Trophoblast cell (in vitro differentiated cells and primary cell): ENCODE results near the gene MYRF.
A peak's percentile ranks its signal among the peaks of the same experiment; 100 is the strongest.

Experiments used
- DNase-seq, 2 donors: peaks; one replicate each; pipeline ENCODE4 v3.0.0-alpha.2; 2016
- H2AFZ ChIP-seq: 2 replicates; pipeline ENCODE4 v1.6.1; 2013; ENCODE audit warnings: low read length, moderate library complexity, mild to moderate bottlenecking; ENCODE audit not compliant: insufficient read depth, poor library complexity
- H2AK5ac ChIP-seq: 2 replicates; pipeline ENCODE4 v1.6.1; 2013; ENCODE audit warnings: mild to moderate bottlenecking, low read length
- H2BK120ac ChIP-seq: 2 replicates; pipeline ENCODE4 v1.6.1; 2013; ENCODE audit warnings: low read length, mild to moderate bottlenecking, moderate library complexity; ENCODE audit not compliant: insufficient read depth, poor library complexity
- H2BK12ac ChIP-seq: 2 replicates; pipeline ENCODE4 v1.6.1; 2013; ENCODE audit warnings: mild to moderate bottlenecking, low read length, moderate library complexity
- H2BK5ac ChIP-seq: 2 replicates; pipeline ENCODE4 v1.6.1; 2013; ENCODE audit warnings: low read length, low read depth, moderate library complexity, mild to moderate bottlenecking; ENCODE audit not compliant: poor library complexity
- H3K14ac ChIP-seq: 2 replicates; pipeline ENCODE4 v1.6.1; 2013; ENCODE audit warnings: mild to moderate bottlenecking, low read length
- H3K18ac ChIP-seq: 2 replicates; pipeline ENCODE4 v1.6.1; 2013; ENCODE audit warnings: mild to moderate bottlenecking, low read length
- H3K23ac ChIP-seq: 2 replicates; pipeline ENCODE4 v1.6.1; 2013; ENCODE audit warnings: low read length
- H3K27ac ChIP-seq: 2 replicates; pipeline ENCODE4 v1.5.1; 2013; ENCODE audit warnings: low read depth, mild to moderate bottlenecking, inconsistent platforms, low read length, moderate library complexity
- H3K27me3 ChIP-seq: 2 replicates; pipeline ENCODE4 v1.6.1; 2013; ENCODE audit warnings: inconsistent platforms, mild to moderate bottlenecking, low read length, moderate library complexity; ENCODE audit not compliant: insufficient read depth
- H3K36me3 ChIP-seq, 2 experiments: 1 replicate in 1 of 2; 2 replicates in 1 of 2; pipeline ENCODE4 v1.6.1; 2013; ENCODE audit warnings: low read length in 2 of 2, mild to moderate bottlenecking in 2 of 2, moderate library complexity in 1 of 2; ENCODE audit not compliant: insufficient read depth in 2 of 2, control insufficient read depth in 1 of 2
- H3K4ac ChIP-seq: 2 replicates; pipeline ENCODE4 v1.6.1; 2013; ENCODE audit warnings: low read depth, mild to moderate bottlenecking, low read length, moderate library complexity
- H3K4me1 ChIP-seq, 2 experiments: 1 replicate in 1 of 2; 2 replicates in 1 of 2; pipeline ENCODE4 v1.6.1; 2013; ENCODE audit warnings: low read length in 2 of 2, mild to moderate bottlenecking in 2 of 2, moderate library complexity in 1 of 2; ENCODE audit not compliant: insufficient read depth in 2 of 2, control insufficient read depth in 1 of 2
- H3K4me2 ChIP-seq: 2 replicates; pipeline ENCODE4 v1.6.1; 2013; ENCODE audit warnings: inconsistent platforms, mild to moderate bottlenecking, low read length, moderate library complexity
- H3K4me3 ChIP-seq: 2 replicates; pipeline ENCODE4 v1.5.1; 2013; ENCODE audit warnings: mild to moderate bottlenecking, low read depth, low read length, inconsistent platforms
- H3K79me1 ChIP-seq: one replicate; pipeline ENCODE4 v1.6.1; 2013; ENCODE audit warnings: low read length
- H3K79me2 ChIP-seq: 2 replicates; pipeline ENCODE4 v1.6.1; 2013; ENCODE audit warnings: low read length, mild to moderate bottlenecking; ENCODE audit not compliant: control insufficient read depth, insufficient read depth, poor library complexity
- H3K9ac ChIP-seq: 2 replicates; pipeline ENCODE4 v1.6.1; 2013; ENCODE audit warnings: mild to moderate bottlenecking, low read length
- H3K9me3 ChIP-seq: 2 replicates; pipeline ENCODE4 v1.6.1; 2013; ENCODE audit warnings: low read depth, mild to moderate bottlenecking, control low read depth, inconsistent platforms, low read length; ENCODE audit not compliant: insufficient read depth
- H4K12ac ChIP-seq: 2 replicates; pipeline ENCODE4 v1.6.1; 2013; ENCODE audit warnings: low read depth, mild to moderate bottlenecking, low read length, moderate library complexity
- H4K8ac ChIP-seq: 2 replicates; pipeline ENCODE4 v1.6.1; 2013; ENCODE audit warnings: low read depth, mild to moderate bottlenecking, low read length, moderate library complexity
- H4K91ac ChIP-seq: one replicate; pipeline ENCODE4 v1.6.1; 2013; ENCODE audit warnings: low read depth, mild to moderate bottlenecking, low read length, moderate library complexity
- WGBS: extraction: QIAGEN DNeasy Blood & Tissue Kit; methylation state at CpG from one replicate; pipeline ENCODE4 v1.1.7; 2013; ENCODE audit warnings: missing lambda C conversion rate; ENCODE audit not compliant: insufficient read length, insufficient coverage; ENCODE audit errors: extremely low coverage; 5-methylcytosine and 5-hydroxymethylcytosine counted together

Gene MYRF

DNA sequence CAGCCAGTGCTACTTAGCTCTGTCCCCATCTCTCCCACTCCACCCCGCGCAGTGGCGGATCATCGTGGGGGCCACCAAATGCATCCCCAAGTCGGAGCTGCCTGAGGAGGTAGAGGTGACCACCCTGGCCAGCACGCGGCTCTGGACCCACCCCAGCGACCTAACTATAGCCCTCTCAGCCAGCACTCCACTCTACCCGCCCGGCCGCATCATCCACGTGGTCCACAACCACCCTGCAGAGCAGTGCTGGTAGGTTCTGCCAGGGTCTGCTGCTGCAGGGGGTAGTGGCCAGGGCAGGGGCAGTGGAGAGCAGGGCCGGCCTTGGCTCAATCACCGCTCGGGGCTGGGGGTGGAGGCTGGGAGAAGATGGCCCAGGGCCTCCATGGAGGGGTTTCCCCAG, 13.0 kb upstream of the MYRF start:
- no peaks in the 10 kb centered on the region for H3K79me1 ChIP-seq
- H3K79me2 ChIP-seq: no peaks in the 10 kb centered on the region
- no peak overlapping the region for H2AK5ac ChIP-seq
- no peak overlapping the region for H3K4me2 ChIP-seq
- H3K27ac ChIP-seq: no peak overlapping the region
- no peak overlapping the region for H2BK5ac ChIP-seq
- H3K27me3 ChIP-seq: no peaks in the 10 kb centered on the region
- no peak overlapping the region for H3K23ac ChIP-seq
- H3K14ac ChIP-seq: no peak overlapping the region
- no CpG with 5 or more reads among the region's 15 CpGs for WGBS
- H3K4me1 ChIP-seq: peaks cover 0 to 2% of the 10 kb centered on the region in 2 experiments
- no peak overlapping the region for H3K4ac ChIP-seq
- H4K91ac ChIP-seq: no peak overlapping the region
- no peak overlapping the region for H3K18ac ChIP-seq
- no peak overlapping the region for H3K9ac ChIP-seq
- no peak overlapping the region for H4K8ac ChIP-seq
- no peak overlapping the region for H2AFZ ChIP-seq
- no peak overlapping the region for H2BK120ac ChIP-seq
- H4K12ac ChIP-seq: no peak overlapping the region
- no peak overlapping the region for H3K4me3 ChIP-seq
- peaks cover 0 to 14% of the 10 kb centered on the region in 2 experiments for H3K36me3 ChIP-seq
- no peak for DNase-seq
- H2BK12ac ChIP-seq: no peak overlapping the region
- H3K9me3 ChIP-seq: no peaks in the 10 kb centered on the region

DNA sequence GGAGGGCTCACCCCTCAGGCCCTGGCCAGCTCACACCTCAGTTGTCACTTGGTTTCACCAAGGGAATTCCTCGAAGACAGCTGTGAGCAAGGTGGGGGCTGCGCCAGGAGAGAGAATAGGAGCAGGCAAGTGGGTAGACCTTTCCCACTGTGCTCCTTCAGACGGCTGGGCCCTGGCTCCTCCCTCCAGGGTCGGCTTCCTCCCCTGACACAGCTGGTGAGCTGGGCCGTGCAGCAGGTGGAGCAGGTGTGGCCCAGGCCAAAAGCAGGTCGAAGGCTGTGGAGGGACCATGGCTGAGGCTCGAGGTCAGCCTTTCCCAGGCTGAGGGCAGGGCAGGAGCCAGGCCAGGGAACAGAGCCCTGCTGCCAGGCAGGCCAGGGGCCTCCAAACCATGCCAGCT, 12.5 kb upstream of the MYRF start:
- H3K4me3 ChIP-seq: no peak overlapping the region
- H3K4me1 ChIP-seq: peaks cover 0 to 2% of the 10 kb centered on the region in 2 experiments
- H3K23ac ChIP-seq: no peak overlapping the region
- no peaks in the 10 kb centered on the region for H3K79me1 ChIP-seq
- no peaks in the 10 kb centered on the region for H3K79me2 ChIP-seq
- H2BK5ac ChIP-seq: no peak overlapping the region
- peaks cover 0 to 10% of the 10 kb centered on the region in 2 experiments for H3K36me3 ChIP-seq
- no CpG with 5 or more reads among the region's 7 CpGs for WGBS
- H2BK120ac ChIP-seq: no peak overlapping the region
- no peak overlapping the region for H4K91ac ChIP-seq
- no peaks in the 10 kb centered on the region for H3K27me3 ChIP-seq
- H2BK12ac ChIP-seq: no peak overlapping the region
- no peak overlapping the region for H3K4ac ChIP-seq
- no peak overlapping the region for H2AFZ ChIP-seq
- no peak overlapping the region for H3K27ac ChIP-seq
- H3K9me3 ChIP-seq: no peaks in the 10 kb centered on the region
- no peak for DNase-seq
- H2AK5ac ChIP-seq: no peak overlapping the region
- H4K8ac ChIP-seq: no peak overlapping the region
- H3K4me2 ChIP-seq: no peak overlapping the region
- H4K12ac ChIP-seq: no peak overlapping the region
- no peak overlapping the region for H3K9ac ChIP-seq
- no peak overlapping the region for H3K14ac ChIP-seq
- H3K18ac ChIP-seq: no peak overlapping the region

DNA sequence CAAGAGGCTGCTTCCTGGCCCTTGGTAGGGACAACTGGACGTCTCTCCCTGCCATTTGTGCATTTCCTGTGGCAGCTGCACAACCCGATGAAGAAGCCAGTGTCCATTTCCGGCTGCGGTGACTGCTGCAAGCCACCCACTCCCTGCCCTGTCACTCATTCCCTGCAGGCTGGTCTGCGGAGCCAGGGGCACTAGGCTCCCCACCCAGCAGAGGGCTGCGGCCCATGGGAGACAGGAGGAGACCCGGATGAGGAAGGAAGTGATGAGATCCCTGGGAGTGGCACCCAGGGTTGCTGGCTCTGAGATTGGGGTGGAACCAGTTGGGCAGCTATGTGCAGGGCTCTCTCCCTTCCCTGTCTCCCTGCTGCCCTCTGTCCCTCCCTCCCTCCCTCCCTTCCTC, 10.0 kb upstream of the MYRF start:
- peaks cover 0 to 6% of the 10 kb centered on the region in 2 experiments for H3K36me3 ChIP-seq
- no peak overlapping the region for H3K18ac ChIP-seq
- H2BK5ac ChIP-seq: no peak overlapping the region
- no peak overlapping the region for H3K4me2 ChIP-seq
- no peak overlapping the region for H2AK5ac ChIP-seq
- H4K8ac ChIP-seq: no peak overlapping the region
- no peaks in the 10 kb centered on the region for H3K27me3 ChIP-seq
- no peak overlapping the region for H3K27ac ChIP-seq
- peaks cover under 1% of the 10 kb centered on the region for H3K79me1 ChIP-seq
- H3K14ac ChIP-seq: no peak overlapping the region
- H2AFZ ChIP-seq: no peak overlapping the region
- no CpG with 5 or more reads among the region's 7 CpGs for WGBS
- no peak overlapping the region for H3K9ac ChIP-seq
- peak overlapping the region; percentile 54 for H3K4me3 ChIP-seq
- no peak for DNase-seq
- H3K9me3 ChIP-seq: no peaks in the 10 kb centered on the region
- no peak overlapping the region for H2BK12ac ChIP-seq
- H4K12ac ChIP-seq: no peak overlapping the region
- H3K4ac ChIP-seq: no peak overlapping the region
- no peak overlapping the region for H4K91ac ChIP-seq
- no peak overlapping the region for H3K23ac ChIP-seq
- no peak overlapping the region for H2BK120ac ChIP-seq
- no peaks in the 10 kb centered on the region for H3K79me2 ChIP-seq
- H3K4me1 ChIP-seq: peaks cover 0 to 2% of the 10 kb centered on the region in 2 experiments

DNA sequence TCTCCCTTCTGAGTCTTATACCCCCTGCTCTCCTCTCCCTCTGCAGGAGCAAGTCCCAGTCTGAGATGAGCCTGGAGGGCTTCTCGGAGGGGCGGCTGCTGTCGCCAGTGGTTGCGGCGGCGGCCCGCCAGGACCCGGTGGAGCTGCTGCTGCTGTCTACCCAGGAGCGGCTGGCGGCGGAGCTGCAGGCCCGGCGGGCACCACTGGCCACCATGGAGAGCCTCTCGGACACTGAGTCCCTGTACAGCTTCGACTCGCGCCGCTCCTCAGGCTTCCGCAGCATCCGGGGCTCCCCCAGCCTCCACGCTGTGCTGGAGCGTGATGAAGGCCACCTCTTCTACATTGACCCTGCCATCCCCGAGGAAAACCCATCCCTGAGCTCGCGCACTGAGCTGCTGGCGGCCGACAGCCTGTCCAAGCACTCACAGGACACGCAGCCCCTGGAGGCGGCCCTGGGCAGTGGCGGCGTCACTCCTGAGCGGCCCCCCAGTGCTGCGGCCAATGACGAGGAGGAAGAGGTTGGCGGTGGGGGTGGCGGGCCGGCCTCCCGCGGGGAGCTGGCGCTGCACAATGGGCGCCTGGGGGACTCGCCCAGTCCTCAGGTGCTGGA, 8.8 kb upstream of the MYRF start:
- Histone ChIP-seq H3K23ac (no peak overlapping the region), H2BK5ac (no peak overlapping the region), H3K9ac (no peak overlapping the region), H2AK5ac (no peak overlapping the region), H2AFZ (no peak overlapping the region), H3K4ac (no peak overlapping the region), H3K4me1 (peaks cover 0 to 2% of the 10 kb centered on the region in 2 experiments), H2BK120ac (no peak overlapping the region), H3K27me3 (no peaks in the 10 kb centered on the region), H3K18ac (no peak overlapping the region), H4K91ac (no peak overlapping the region), H3K9me3 (no peaks in the 10 kb centered on the region), H3K79me2 (no peaks in the 10 kb centered on the region), H4K8ac (no peak overlapping the region), H4K12ac (no peak overlapping the region), H3K14ac (no peak overlapping the region), H3K79me1 (peaks cover 2% of the 10 kb centered on the region), H3K4me2 (no peak overlapping the region), H3K36me3 (peaks cover 0 to 3% of the 10 kb centered on the region in 2 experiments), H3K27ac (no peak overlapping the region), H3K4me3 (no peak overlapping the region), H2BK12ac (no peak overlapping the region)
- DNase-seq: no peak
- no CpG with 5 or more reads among the region's 42 CpGs for WGBS
